Medulla oblongata (tissue), 1 donor: Measurements from ENCODE around the gene SRC.

Experiments
- DNase-seq: peaks from one replicate; pipeline ENCODE4 v3.0.0-alpha.2; 2015; ENCODE audit errors: extremely low spot score

The SRC gene

GRCh38 chr20:37453288-37453687 lies 107.3 kb downstream of the SRC start:
- DNase-seq, result no peak

- no peak for DNase-seq
These were observed 107.9 kb downstream of the SRC start for GRCh38 chr20:37453836-37454235.

- DNase-seq, result no peak
These were observed 108.9 kb downstream of the SRC start for GRCh38 chr20:37454636-37455385.
